K562 (cell line): ENCODE results near the gene TBX6. TPM values are rescaled to one million over a fixed set of nuclear protein-coding genes. Genes with fewer than 3 reads are reported as not detected.

ENCODE experiments used
- ARID1B ChIP-seq: fragments of 450-650 bp; IDR thresholded peaks from 2 replicates; pipeline ENCODE4 v1.6.1; 2016; ENCODE audit warnings: antibody characterized with exemption, mild to moderate bottlenecking, inconsistent platforms
- ARNT ChIP-seq, 2 experiments: fragments of 450-650 bp; IDR thresholded peaks; 2 replicates each; pipeline ENCODE4 v1.6.1; 2016; ENCODE audit warnings: mild to moderate bottlenecking in 1 of 2
- CBFA2T2 ChIP-seq: fragments of 450-650 bp; conservative IDR thresholded peaks from 2 replicates; pipeline ENCODE4 v1.6.1; 2017; ENCODE audit warnings: mild to moderate bottlenecking
- CEBPG ChIP-seq, 3 experiments: fragments of 200-800 bp in 1 of 3; sonication (Bioruptor generic) in 1 of 3; sonication (generic) in 1 of 3; formaldehyde crosslinking in 1 of 3; IDR thresholded peaks in 2 of 3; conservative IDR thresholded peaks in 1 of 3; 2 replicates each; pipeline versions ENCODE4 v1.6.1 to v1.8.0; 2016 to 2022; ENCODE audit warnings: missing compliant biosample characterization in 2 of 3, missing genetic modification characterization in 2 of 3, mild to moderate bottlenecking in 1 of 3, missing genetic modification reagents in 1 of 3
- CHCHD3 ChIP-seq: fragments of 250-450 bp; sonication (Bioruptor Pico); IDR thresholded peaks from 2 replicates; pipeline ENCODE4 v2.1.2; 2022; ENCODE audit warnings: mild to moderate bottlenecking
- CHD1 ChIP-seq: fragments of 200-600 bp; sonication (generic); IDR thresholded peaks from one replicate; pipeline ENCODE4 v1.6.1; 2012; ENCODE audit warnings: mild to moderate bottlenecking, moderate library complexity, low read length, inconsistent platforms
- EP400 ChIP-seq: fragments of 450-650 bp; IDR thresholded peaks from 2 replicates; pipeline ENCODE4 v1.6.1; 2017; ENCODE audit warnings: antibody characterized with exemption, mild to moderate bottlenecking, moderate library complexity
- ESRRA ChIP-seq: fragments of 450-650 bp; IDR thresholded peaks from 2 replicates; pipeline ENCODE4 v1.6.1; 2014; ENCODE audit warnings: low read depth, mild to moderate bottlenecking, moderate library complexity, borderline replicate concordance
- FOXJ3 ChIP-seq: sonication (generic); formaldehyde crosslinking; IDR thresholded peaks from 2 replicates; pipeline ENCODE4 v1.4.0; 2020; ENCODE audit warnings: mild to moderate bottlenecking, missing genetic modification reagents
- HDAC1 ChIP-seq, 2 experiments: fragments of 450-650 bp; IDR thresholded peaks; 2 replicates each; pipeline ENCODE4 v1.6.1; 2016 to 2017; ENCODE audit warnings: inconsistent platforms in 1 of 2, mild to moderate bottlenecking in 1 of 2, moderate library complexity in 1 of 2
- NCOA6 ChIP-seq: fragments of 450-650 bp; IDR thresholded peaks from 2 replicates; pipeline ENCODE4 v1.6.1; 2017; ENCODE audit warnings: mild to moderate bottlenecking
- PRPF4 ChIP-seq: fragments of 200-400 bp; formaldehyde crosslinking; IDR thresholded peaks from one replicate; pipeline ENCODE4 v1.6.1; 2017; ENCODE audit warnings: low read length, low read depth, mild to moderate bottlenecking; ENCODE audit not compliant: insufficient read depth, poor library complexity, severe bottlenecking
- RFX7 ChIP-seq: fragments of 250-450 bp; sonication (Bioruptor Pico); IDR thresholded peaks from 2 replicates; pipeline ENCODE4 v1.5.1; 2021; ENCODE audit warnings: mild to moderate bottlenecking
- TAL1 ChIP-seq: fragments of 450-650 bp; IDR thresholded peaks from 2 replicates; pipeline ENCODE4 v1.6.1; 2016; ENCODE audit warnings: mild to moderate bottlenecking
- TBL1XR1 ChIP-seq, 2 experiments: IDR thresholded peaks; 2 replicates each; pipeline ENCODE4 v1.6.1; 2012; ENCODE audit warnings: improper control_type of control experiment in 2 of 2, low read length in 2 of 2, mild to moderate bottlenecking in 1 of 2
- ZBTB1 ChIP-seq: sonication (generic); formaldehyde crosslinking; IDR thresholded peaks from 2 replicates; pipeline ENCODE4 v1.8.1; 2023; ENCODE audit warnings: missing genetic modification reagents, low read depth, mild to moderate bottlenecking, borderline replicate concordance
- ZNF311 ChIP-seq: fragments of 250-450 bp; sonication (Bioruptor Pico); IDR thresholded peaks from 2 replicates; pipeline ENCODE4 v1.4.0; 2020; ENCODE audit warnings: mild to moderate bottlenecking, moderate library complexity
- ZNF436 ChIP-seq: fragments of 250-450, 450-650 bp; sonication (Bioruptor Pico); formaldehyde crosslinking; IDR thresholded peaks from 2 replicates; pipeline ENCODE4 v1.7.0; 2020; ENCODE audit warnings: mild to moderate bottlenecking
- ZNF444 ChIP-seq: fragments of 250-450 bp; sonication (Bioruptor Pico); IDR thresholded peaks from 2 replicates; pipeline ENCODE4 v1.4.0; 2020; ENCODE audit warnings: mild to moderate bottlenecking, moderate library complexity
- polyA plus RNA-seq, 8 experiments: library from polyadenylated mRNA; depleted of rRNA in 4 of 8; stranded (reverse) in 5 of 8; unstranded in 3 of 8; fragments of >200 nt; fragmentation: Nextera tagmentation in 2 of 8; fragmentation: Illumina TruSeq in 1 of 8; extraction: Ambion mirVana in 2 of 8; extraction: Trizol in 1 of 8; gene quantifications; 2 replicates each; pipeline versions ENCODE4 v1.2.1 to v1.2.3, GENCODE V29; 2011 to 2014; ENCODE audit warnings: inconsistent platforms in 1 of 8, missing spikeins in 1 of 8
- total RNA-seq, 7 experiments: library from RNA; depleted of rRNA in 6 of 7; stranded (reverse); fragments of >200 nt in 6 of 7; fragmentation: Illumina TruSeq in 2 of 7; extraction: Trizol in 2 of 7; gene quantifications; 2 replicates each; pipeline versions ENCODE4 v1.2.1 to v1.2.3, GENCODE V29; 2011 to 2021; ENCODE audit warnings: low replicate concordance in 1 of 7
- TF ChIP-seq, protein P1 (sequence below): sonication (generic); formaldehyde crosslinking; IDR thresholded peaks from 2 replicates; pipeline ENCODE4 v1.8.1; 2022; ENCODE audit warnings: missing genetic modification reagents
- TF ChIP-seq, protein P2 (sequence below): fragments of 250-450 bp; sonication (Bioruptor Pico); IDR thresholded peaks from 2 replicates; pipeline ENCODE4 v1.8.0; 2021; ENCODE audit warnings: moderate library complexity, mild to moderate bottlenecking, inconsistent platforms
- TF ChIP-seq, protein P3 (sequence below): fragments of 250-450 bp; sonication (Bioruptor Pico); IDR thresholded peaks from 2 replicates; pipeline ENCODE4 v1.8.0; 2022; ENCODE audit warnings: inconsistent platforms
- TF ChIP-seq, protein P4 (sequence below): fragments of 250-450 bp; sonication (Bioruptor Pico); IDR thresholded peaks from 2 replicates; pipeline ENCODE4 v1.5.0; 2021; ENCODE audit warnings: mild to moderate bottlenecking, borderline replicate concordance

TBX6 gene
- total and polyA plus RNA-seq, 9 of the 15 experiments (the other 6 are each of a cell fraction or from before 2014, with no cell fraction given) = 0.07 to 0.58 (median 0.11) TPM; not detected in 2

DNA sequence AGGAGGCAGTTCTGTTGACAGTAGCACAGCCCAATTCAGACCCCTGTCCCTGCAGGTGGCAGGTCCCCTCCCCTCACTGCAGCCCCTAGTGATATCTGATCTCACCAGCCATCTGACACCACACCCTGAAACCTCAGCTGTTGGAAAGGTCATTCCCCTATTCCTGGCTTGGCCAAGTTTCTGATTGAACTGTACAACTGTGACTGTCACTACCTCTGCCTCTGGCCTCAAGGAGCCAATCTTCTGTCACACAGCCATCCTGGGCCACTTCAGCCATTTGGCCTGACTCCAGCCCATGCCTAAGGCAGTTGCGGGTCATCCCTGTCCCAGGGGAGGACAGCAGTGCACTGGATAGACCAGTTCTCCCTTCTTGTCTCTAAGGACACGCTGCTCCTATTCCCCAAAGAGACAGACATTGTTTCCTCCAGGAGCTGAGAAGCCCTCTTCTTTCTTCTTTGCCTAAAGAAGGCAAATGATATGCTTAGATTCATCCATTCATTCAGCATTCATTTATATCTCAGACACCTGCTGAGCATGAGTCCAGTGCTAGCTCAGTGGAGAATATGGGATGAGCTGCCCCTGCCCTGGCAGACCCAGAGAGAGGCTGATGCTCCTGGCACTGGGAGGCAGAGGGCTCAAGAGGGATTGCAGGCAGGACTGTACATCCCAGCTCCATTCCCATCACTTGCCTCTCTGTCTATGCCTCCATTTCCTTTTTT lies 30.7 kb downstream of the TBX6 start (continued):
- TF ChIP-seq CBFA2T2 = peak; percentile 54
- no peak for TF ChIP-seq ZNF444
- TF ChIP-seq RFX7 (CRISPR knock-in tag) = no peak
- TF ChIP-seq, protein P1, sequence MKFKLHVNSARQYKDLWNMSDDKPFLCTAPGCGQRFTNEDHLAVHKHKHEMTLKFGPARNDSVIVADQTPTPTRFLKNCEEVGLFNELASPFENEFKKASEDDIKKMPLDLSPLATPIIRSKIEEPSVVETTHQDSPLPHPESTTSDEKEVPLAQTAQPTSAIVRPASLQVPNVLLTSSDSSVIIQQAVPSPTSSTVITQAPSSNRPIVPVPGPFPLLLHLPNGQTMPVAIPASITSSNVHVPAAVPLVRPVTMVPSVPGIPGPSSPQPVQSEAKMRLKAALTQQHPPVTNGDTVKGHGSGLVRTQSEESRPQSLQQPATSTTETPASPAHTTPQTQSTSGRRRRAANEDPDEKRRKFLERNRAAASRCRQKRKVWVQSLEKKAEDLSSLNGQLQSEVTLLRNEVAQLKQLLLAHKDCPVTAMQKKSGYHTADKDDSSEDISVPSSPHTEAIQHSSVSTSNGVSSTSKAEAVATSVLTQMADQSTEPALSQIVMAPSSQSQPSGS = no peak
- TF ChIP-seq, protein P2, sequence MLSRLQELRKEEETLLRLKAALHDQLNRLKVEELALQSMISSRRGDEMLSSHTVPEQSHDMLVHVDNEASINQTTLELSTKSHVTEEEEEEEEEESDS (CRISPR knock-in tag) = no peak
- no peak for TF ChIP-seq ARNT (IDR thresholded peaks at IDR 0.05)
- no peak for TF ChIP-seq CHCHD3 (CRISPR knock-in tag)
- peak; percentile 51; the same call in 1 of the 2 replicates for TF ChIP-seq ARID1B
- TF ChIP-seq, protein P3, sequence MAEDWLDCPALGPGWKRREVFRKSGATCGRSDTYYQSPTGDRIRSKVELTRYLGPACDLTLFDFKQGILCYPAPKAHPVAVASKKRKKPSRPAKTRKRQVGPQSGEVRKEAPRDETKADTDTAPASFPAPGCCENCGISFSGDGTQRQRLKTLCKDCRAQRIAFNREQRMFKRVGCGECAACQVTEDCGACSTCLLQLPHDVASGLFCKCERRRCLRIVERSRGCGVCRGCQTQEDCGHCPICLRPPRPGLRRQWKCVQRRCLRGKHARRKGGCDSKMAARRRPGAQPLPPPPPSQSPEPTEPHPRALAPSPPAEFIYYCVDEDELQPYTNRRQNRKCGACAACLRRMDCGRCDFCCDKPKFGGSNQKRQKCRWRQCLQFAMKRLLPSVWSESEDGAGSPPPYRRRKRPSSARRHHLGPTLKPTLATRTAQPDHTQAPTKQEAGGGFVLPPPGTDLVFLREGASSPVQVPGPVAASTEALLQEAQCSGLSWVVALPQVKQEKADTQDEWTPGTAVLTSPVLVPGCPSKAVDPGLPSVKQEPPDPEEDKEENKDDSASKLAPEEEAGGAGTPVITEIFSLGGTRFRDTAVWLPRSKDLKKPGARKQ (CRISPR knock-in tag) = no peak
- no peak for TF ChIP-seq ZBTB1 (CRISPR knock-in tag)
- TF ChIP-seq EP400 = no peak
- TF ChIP-seq, protein P4, sequence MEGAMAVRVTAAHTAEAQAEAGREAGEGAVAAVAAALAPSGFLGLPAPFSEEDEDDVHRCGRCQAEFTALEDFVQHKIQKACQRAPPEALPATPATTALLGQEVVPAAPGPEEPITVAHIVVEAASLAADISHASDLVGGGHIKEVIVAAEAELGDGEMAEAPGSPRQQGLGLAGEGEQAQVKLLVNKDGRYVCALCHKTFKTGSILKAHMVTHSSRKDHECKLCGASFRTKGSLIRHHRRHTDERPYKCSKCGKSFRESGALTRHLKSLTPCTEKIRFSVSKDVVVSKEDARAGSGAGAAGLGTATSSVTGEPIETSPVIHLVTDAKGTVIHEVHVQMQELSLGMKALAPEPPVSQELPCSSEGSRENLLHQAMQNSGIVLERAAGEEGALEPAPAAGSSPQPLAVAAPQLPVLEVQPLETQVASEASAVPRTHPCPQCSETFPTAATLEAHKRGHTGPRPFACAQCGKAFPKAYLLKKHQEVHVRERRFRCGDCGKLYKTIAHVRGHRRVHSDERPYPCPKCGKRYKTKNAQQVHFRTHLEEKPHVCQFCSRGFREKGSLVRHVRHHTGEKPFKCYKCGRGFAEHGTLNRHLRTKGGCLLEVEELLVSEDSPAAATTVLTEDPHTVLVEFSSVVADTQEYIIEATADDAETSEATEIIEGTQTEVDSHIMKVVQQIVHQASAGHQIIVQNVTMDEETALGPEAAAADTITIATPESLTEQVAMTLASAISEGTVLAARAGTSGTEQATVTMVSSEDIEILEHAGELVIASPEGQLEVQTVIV (CRISPR knock-in tag) = no peak
- TF ChIP-seq NCOA6 = no peak
- TF ChIP-seq ZNF436 (CRISPR knock-in tag) = no peak
- no peak for TF ChIP-seq ZNF311 (CRISPR knock-in tag)
- no peak for TF ChIP-seq CEBPG (CRISPR knock-in tag; IDR thresholded peaks at IDR 0.05)
- no peak for TF ChIP-seq CEBPG (tag; conservative IDR thresholded peaks at IDR 0.05 in 1 of 2, IDR thresholded peaks at IDR 0.05 in 1 of 2)
- no peak for TF ChIP-seq FOXJ3 (CRISPR knock-in tag)
- TF ChIP-seq TBL1XR1 (IDR thresholded peaks at IDR 0.05; ENCODE audit: low read length in 2 of 2) = no peak
- TF ChIP-seq HDAC1 (IDR thresholded peaks at IDR 0.05) = peak in 1 of 2 experiments; percentile 78; a peak in 2 of 4 replicates
- no peak for TF ChIP-seq PRPF4
- TF ChIP-seq ESRRA = peak; percentile 49; the same call in 1 of the 2 replicates
- no peak for TF ChIP-seq CHD1
- TF ChIP-seq TAL1 = peak; percentile 30
